HG03460 (cell line): ENCODE measurements around the gene ANKS1B.

ENCODE experiments used
- ATAC-seq: cut with Tn5 transposase; IDR thresholded peaks from one replicate; pipeline ENCODE4 v1.9.1; 2021; ENCODE audit not compliant: unreplicated experiment

ANKS1B gene

GRCh38 chr12:98719515-98720504, 1264.9 kb downstream of the ANKS1B start:
- no peak for ATAC-seq

GRCh38 chr12:98714426-98714825, 1270.3 kb downstream of the ANKS1B start:
- ATAC-seq: no peak

- no peak for ATAC-seq
Measured at GRCh38 chr12:98709022-98709421, 1275.7 kb downstream of the ANKS1B start.

GRCh38 chr12:98701166-98701565, 1283.6 kb downstream of the ANKS1B start:
- no peak for ATAC-seq

GRCh38 chr12:98699586-98699985, 1285.2 kb downstream of the ANKS1B start:
- ATAC-seq: no peak

GRCh38 chr12:98698603-98699463, 1285.9 kb downstream of the ANKS1B start:
- ATAC-seq: peak; percentile 98

GRCh38 chr12:98697209-98697608, 1287.5 kb downstream of the ANKS1B start:
- ATAC-seq: no peak

- no peak for ATAC-seq
Measured at GRCh38 chr12:98696036-98696646, 1288.6 kb downstream of the ANKS1B start.

- no peak for ATAC-seq
Measured at GRCh38 chr12:98691351-98691750, 1293.4 kb downstream of the ANKS1B start.

GRCh38 chr12:98686603-98687002, 1298.1 kb downstream of the ANKS1B start:
- no peak for ATAC-seq
